ENCODE data around the gene TTC9B.

GRCh38 chr19:40228346-40228745 lies 10.2 kb upstream of the TTC9B start:
- TF ChIP-seq EZH2phosphoT487 (IDR thresholded peaks at IDR 0.05; ENCODE audit: insufficient read depth, low read depth): no peak
- TF ChIP-seq EZH2 (IDR thresholded peaks at IDR 0.05; ENCODE audit: insufficient read depth, poor library complexity, severe bottlenecking): no peak
